AG20443 (cell line): ENCODE results near the gene TNFRSF21.
A peak's percentile ranks its signal among the peaks of the same experiment; 100 is the strongest.
"Not testable (repeated sequence)": the region's sequence is repeated elsewhere in the genome, so short reads cannot be mapped to it uniquely, and the experiment has no call there.

Source experiments
- DNase-seq: peaks from one replicate; pipeline ENCODE4 v3.0.0; 2012; ENCODE audit warnings: low spot score, mixed read lengths

TNFRSF21 gene, protein sequence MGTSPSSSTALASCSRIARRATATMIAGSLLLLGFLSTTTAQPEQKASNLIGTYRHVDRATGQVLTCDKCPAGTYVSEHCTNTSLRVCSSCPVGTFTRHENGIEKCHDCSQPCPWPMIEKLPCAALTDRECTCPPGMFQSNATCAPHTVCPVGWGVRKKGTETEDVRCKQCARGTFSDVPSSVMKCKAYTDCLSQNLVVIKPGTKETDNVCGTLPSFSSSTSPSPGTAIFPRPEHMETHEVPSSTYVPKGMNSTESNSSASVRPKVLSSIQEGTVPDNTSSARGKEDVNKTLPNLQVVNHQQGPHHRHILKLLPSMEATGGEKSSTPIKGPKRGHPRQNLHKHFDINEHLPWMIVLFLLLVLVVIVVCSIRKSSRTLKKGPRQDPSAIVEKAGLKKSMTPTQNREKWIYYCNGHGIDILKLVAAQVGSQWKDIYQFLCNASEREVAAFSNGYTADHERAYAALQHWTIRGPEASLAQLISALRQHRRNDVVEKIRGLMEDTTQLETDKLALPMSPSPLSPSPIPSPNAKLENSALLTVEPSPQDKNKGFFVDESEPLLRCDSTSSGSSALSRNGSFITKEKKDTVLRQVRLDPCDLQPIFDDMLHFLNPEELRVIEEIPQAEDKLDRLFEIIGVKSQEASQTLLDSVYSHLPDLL

GRCh38 chr6:47309291-47310130 is at the start of gene TNFRSF21:
Gene TNFRSF21 (minus strand): TSS chr6:47309905. CDS start chr6:47309511, 394 bp downstream.
- peak; percentile 96 for DNase-seq

- DNase-seq = no peak
Observed at GRCh38 chr6:47358440-47359225, 48.9 kb upstream of the TNFRSF21 start.

- DNase-seq = no peak
Observed at GRCh38 chr6:47357827-47358226, 48.1 kb upstream of the TNFRSF21 start.

- no peak for DNase-seq
Observed at GRCh38 chr6:47355496-47355895, 45.8 kb upstream of the TNFRSF21 start.

DNA sequence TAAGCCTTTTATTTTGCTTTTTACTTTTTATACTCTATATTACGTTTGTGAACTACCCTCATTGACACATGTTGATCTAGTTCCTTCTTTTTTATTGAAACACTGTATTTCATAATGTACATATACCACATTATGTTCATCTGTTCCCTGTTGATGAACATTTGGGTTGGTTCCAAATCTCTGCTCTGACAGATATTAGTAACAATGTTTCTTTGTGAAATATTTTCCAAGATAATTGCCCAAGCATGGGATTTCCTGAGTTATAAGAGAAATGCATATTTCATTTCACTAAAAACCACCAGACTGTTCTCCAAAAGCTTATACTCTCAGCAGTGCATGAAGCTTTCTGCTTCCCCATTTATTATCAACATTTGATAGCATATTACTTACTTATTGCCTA is 44.2 kb upstream of the TNFRSF21 start:
- no peak for DNase-seq

GRCh38 chr6:47352966-47353365 is 43.3 kb upstream of the TNFRSF21 start:
- DNase-seq = no peak

GRCh38 chr6:47352194-47352920 is 42.7 kb upstream of the TNFRSF21 start:
- no peak for DNase-seq

DNA sequence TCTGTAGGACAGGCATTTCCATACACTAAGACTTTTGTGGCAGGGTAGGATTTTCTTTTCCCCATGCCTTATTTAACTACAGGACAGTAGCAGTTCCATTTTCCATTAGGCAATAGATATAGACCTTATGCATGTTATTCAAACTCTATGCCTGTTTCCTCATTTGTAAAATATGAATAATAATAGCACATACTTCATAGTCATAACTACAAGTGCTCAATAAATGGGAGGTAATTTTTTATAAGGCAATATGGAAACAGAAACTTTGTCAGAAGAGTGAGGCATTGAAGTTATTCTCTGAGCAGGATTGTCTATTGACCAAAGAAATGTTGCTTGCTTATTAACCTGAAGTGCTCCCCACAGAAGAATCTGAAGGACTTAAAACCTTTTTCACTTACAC is 41.9 kb upstream of the TNFRSF21 start:
- no peak for DNase-seq

DNA sequence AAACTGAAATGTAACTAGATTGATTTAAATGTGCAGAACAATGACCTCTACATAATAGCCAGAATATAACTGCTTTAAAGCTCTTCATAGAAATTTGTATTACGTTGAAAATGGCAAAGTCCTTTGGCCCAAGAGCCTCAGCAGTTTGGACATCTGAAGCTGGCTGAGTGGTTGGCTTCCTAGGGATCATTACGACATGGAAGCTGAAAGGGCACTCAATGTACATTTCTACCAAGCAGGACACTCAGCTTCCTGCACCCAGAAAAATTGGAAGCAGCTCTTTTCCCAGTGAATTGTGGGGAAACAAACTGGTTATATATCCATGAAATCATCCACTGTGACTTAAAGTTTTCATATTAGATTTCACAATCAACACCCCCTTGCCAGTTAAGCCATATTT is 40.2 kb upstream of the TNFRSF21 start:
- DNase-seq = no peak

GRCh38 chr6:47348316-47348863 is 38.7 kb upstream of the TNFRSF21 start:
- DNase-seq = no peak

DNA sequence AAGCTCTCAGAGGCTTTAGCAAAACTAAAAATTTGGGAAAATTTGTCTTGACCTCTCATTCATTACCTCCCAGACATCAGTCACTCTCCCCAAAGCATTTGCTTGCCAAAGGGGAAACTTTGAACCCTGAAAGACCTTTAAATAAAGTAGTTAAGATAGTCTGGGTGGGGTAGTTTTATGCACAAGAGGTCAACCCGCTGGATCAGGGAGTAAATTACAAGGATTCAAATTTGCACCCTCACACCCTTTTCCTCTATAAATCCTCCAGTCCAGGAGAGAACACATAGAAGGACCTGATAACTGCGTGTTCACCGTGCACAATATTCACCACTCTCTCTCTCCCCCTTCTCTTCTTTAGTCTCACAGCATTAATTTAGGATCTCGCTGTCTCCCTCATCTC is 36.1 kb upstream of the TNFRSF21 start:
- DNase-seq = no peak

- no peak for DNase-seq
Observed at GRCh38 chr6:47344022-47344421, 34.3 kb upstream of the TNFRSF21 start.

DNA sequence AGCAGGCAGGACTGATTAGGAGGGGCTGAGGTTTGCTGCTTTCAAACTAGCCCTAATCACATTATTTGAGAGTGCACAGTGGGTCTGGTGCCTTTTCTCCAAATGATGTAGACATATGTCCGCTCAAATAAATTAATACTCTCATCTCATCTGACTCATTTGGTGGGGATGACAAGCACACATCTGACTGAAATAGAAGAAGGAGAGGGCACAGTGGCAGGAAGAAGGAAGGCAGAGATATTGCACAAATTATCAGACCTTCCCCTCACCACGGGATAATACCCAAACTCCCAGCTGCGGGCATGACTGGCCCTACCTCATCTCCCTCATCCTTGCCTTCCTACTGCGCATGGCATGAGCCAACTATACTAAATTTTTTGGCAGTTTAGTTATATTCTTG is 33.9 kb upstream of the TNFRSF21 start:
- DNase-seq = no peak

- DNase-seq = no peak
Observed at GRCh38 chr6:47342824-47343223, 33.1 kb upstream of the TNFRSF21 start.

DNA sequence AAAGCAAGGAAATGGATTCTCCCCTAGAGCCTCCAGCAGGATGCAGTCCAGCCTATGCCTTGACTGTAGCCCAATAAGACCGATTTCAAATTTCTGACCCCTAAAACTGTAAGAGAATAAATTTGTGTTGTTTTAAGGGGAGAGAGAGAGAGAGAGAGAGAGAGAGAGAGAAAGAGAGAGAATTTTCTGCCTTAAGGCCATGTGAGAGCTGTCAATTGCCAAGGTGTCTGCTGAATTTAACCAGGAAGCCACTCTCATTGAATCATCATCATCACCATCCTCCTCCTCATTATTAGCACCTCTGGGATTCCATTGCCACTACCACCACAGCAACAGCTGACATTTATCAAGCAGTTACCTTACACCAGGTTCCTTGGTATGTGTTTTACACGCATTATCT is 27.8 kb upstream of the TNFRSF21 start:
- no peak for DNase-seq

- no peak for DNase-seq
Observed at GRCh38 chr6:47336334-47336733, 26.6 kb upstream of the TNFRSF21 start.

DNA sequence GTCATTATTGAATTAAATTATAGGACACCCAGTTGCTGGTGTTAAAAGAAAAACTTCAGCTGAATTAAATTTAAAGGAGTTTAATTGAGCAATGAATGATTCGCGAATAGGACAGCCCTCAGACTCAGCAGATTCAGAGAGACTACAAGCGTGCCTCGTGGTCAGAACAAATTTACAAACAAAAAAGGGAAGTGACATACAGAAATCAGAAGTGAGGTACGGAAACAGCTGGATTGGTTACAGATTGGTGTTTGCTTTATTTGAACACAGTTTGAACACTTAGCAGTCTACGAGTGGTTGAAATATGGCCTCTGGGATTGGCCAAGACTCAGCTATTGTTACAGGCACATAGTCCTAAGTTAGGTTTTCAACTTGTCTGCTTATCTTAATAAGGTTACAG is 25.8 kb upstream of the TNFRSF21 start:
- DNase-seq = no peak

DNA sequence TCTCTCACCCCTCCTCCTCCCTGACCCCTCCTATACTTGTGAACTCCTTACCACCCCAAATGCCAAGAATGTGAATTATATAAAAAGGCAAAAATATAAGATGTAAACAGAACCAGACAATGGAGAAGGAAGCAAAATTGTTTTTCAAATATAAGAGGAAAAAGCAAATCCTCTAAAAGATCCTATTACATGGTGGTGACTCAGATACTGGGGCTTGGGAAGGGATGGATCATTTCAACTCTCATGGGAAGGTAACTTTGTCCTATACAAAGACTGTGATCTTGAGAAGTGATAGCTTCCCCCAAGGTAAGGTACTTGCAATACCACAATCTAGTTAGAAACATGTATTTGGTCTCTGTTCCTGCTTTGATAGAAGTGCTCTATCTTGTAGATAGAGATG is 24.6 kb upstream of the TNFRSF21 start:
- DNase-seq = no peak

- not testable (repeated sequence) for DNase-seq
Observed at GRCh38 chr6:47328606-47329005, 18.9 kb upstream of the TNFRSF21 start.

GRCh38 chr6:47328139-47328538 is 18.4 kb upstream of the TNFRSF21 start:
- not testable (repeated sequence) for DNase-seq

GRCh38 chr6:47323887-47324286 is 14.2 kb upstream of the TNFRSF21 start:
- DNase-seq = no peak
